Nephron progenitor cell (in vitro differentiated cells): ENCODE data around the gene HSD3B7.

Source experiments
- DNase-seq: peaks from one replicate; pipeline ENCODE4 v3.0.0; 2021
- H3K27ac Mint-ChIP-seq: 2 replicates; pipeline ENCODE4 v1.8.0; 2021; ENCODE audit warnings: mild to moderate bottlenecking, moderate library complexity, mixed read lengths
- H3K27me3 Mint-ChIP-seq: 2 replicates; pipeline ENCODE4 v1.8.0; 2021; ENCODE audit warnings: mild to moderate bottlenecking, low read depth, mixed read lengths; ENCODE audit not compliant: poor library complexity
- H3K36me3 Mint-ChIP-seq: 2 replicates; pipeline ENCODE4 v1.8.0; 2021; ENCODE audit warnings: low read depth, mixed read lengths
- H3K4me1 Mint-ChIP-seq: 2 replicates; pipeline ENCODE4 v1.8.0; 2021; ENCODE audit warnings: mixed read lengths
- H3K4me3 Mint-ChIP-seq: 2 replicates; pipeline ENCODE4 v1.8.0; 2021; ENCODE audit warnings: mild to moderate bottlenecking, moderate library complexity, mixed read lengths
- H3K9me3 Mint-ChIP-seq: 2 replicates; pipeline ENCODE4 v1.8.0; 2021; ENCODE audit warnings: mild to moderate bottlenecking, moderate library complexity, mixed read lengths
- TF ChIP-seq, protein P1 (sequence below): fragments of 200-600 bp; sonication (generic); IDR thresholded peaks from 2 replicates; pipeline ENCODE4 v1.5.0; 2021; ENCODE audit warnings: antibody characterized with exemption

Gene HSD3B7

GRCh38 chr16:30990105-30990504 lies 5.1 kb downstream of the HSD3B7 start:
- no peak overlapping the region for H3K27ac Mint-ChIP-seq
- H3K36me3 Mint-ChIP-seq: no peaks in the 10 kb centered on the region
- TF ChIP-seq, protein P1, sequence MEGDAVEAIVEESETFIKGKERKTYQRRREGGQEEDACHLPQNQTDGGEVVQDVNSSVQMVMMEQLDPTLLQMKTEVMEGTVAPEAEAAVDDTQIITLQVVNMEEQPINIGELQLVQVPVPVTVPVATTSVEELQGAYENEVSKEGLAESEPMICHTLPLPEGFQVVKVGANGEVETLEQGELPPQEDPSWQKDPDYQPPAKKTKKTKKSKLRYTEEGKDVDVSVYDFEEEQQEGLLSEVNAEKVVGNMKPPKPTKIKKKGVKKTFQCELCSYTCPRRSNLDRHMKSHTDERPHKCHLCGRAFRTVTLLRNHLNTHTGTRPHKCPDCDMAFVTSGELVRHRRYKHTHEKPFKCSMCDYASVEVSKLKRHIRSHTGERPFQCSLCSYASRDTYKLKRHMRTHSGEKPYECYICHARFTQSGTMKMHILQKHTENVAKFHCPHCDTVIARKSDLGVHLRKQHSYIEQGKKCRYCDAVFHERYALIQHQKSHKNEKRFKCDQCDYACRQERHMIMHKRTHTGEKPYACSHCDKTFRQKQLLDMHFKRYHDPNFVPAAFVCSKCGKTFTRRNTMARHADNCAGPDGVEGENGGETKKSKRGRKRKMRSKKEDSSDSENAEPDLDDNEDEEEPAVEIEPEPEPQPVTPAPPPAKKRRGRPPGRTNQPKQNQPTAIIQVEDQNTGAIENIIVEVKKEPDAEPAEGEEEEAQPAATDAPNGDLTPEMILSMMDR: no peak
- H3K4me3 Mint-ChIP-seq: no peak overlapping the region
- H3K27me3 Mint-ChIP-seq: peaks cover 11% of the 10 kb centered on the region
- DNase-seq: no peak
- peaks cover 12% of the 10 kb centered on the region for H3K4me1 Mint-ChIP-seq
- H3K9me3 Mint-ChIP-seq: no peaks in the 10 kb centered on the region

DNA sequence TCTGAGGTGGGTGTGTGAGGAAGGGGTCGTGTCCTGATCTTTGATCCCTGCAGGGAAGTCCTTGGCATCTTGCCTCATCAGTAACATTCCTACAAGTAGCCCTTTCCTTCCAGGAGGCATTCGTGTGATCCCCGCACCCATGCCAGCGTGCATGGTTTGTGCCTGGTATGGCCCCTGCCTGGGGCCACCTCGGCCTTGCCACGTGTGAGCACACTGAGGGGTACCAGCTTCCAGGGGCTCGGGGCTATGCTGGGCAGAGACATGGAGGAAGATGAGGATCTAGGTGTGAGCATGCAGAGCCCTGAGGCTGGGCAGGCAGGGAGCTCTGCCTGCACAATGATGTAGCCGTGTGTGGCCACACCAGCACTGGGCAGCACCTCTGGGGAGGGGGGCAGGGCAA lies 6.0 kb downstream of the HSD3B7 start:
- peaks cover 19% of the 10 kb centered on the region for H3K27me3 Mint-ChIP-seq
- H3K9me3 Mint-ChIP-seq: no peaks in the 10 kb centered on the region
- H3K36me3 Mint-ChIP-seq: no peaks in the 10 kb centered on the region
- peak overlapping the region; percentile 66 for H3K27ac Mint-ChIP-seq
- TF ChIP-seq, protein P1: no peak
- H3K4me3 Mint-ChIP-seq: no peak overlapping the region
- H3K4me1 Mint-ChIP-seq: peaks cover 8% of the 10 kb centered on the region
- DNase-seq: no peak

- peaks cover 32% of the 10 kb centered on the region for H3K27me3 Mint-ChIP-seq
- no peaks in the 10 kb centered on the region for H3K36me3 Mint-ChIP-seq
- no peak overlapping the region for H3K27ac Mint-ChIP-seq
- no peak overlapping the region for H3K4me3 Mint-ChIP-seq
- peaks cover 16% of the 10 kb centered on the region for H3K4me1 Mint-ChIP-seq
- DNase-seq: no peak
- H3K9me3 Mint-ChIP-seq: no peaks in the 10 kb centered on the region
- TF ChIP-seq, protein P1: no peak
Observed at GRCh38 chr16:30992276-30992780, 7.3 kb downstream of the HSD3B7 start.

DNA sequence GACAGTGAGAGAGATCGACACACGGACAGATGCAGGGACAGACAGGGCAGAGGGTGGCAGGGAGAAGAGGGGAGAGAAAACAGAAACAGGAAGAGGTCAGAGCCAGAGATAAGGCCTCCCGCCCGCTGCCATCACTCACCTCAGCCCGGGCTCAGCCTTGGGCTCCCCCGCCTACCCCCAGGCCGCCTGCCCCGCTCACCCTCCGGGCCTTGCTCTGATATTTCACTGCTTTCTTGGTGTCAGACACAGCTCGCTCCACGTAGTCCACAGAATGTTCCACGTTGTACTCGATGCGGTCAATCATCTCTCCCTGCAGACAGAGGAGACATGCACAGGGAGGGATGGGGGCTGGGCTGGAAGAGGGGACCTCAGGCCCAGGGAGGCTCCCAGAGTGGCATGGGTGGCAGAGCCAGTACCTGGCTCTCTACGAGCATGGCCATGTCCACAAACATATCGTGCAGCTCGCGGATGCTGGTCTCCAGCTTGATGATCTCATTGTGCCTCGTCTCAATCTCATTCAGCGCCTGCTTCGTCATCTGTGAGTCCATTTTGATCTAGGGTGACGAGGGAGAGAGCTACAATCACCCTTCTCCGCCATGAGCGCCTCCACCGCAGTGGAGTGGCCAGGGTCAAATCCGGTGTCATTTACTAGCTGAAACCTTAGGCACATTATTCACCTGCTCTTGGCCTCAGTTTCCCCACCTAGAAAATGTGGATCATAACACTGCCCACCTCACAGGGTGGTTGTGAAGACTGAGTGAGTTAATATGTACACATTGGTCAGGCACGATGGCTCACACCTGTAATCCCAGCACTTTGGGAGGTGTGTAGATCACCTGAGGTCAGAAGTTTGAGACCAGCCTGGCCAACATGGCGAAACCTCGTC lies 8.2 kb downstream of the HSD3B7 start:
- H3K4me3 Mint-ChIP-seq: no peak overlapping the region
- peaks cover 40% of the 10 kb centered on the region for H3K27me3 Mint-ChIP-seq
- H3K36me3 Mint-ChIP-seq: no peaks in the 10 kb centered on the region
- DNase-seq: no peak
- H3K4me1 Mint-ChIP-seq: peaks cover 25% of the 10 kb centered on the region
- H3K27ac Mint-ChIP-seq: peak overlapping the region; percentile 72
- H3K9me3 Mint-ChIP-seq: no peaks in the 10 kb centered on the region
- TF ChIP-seq, protein P1: no peak

DNA sequence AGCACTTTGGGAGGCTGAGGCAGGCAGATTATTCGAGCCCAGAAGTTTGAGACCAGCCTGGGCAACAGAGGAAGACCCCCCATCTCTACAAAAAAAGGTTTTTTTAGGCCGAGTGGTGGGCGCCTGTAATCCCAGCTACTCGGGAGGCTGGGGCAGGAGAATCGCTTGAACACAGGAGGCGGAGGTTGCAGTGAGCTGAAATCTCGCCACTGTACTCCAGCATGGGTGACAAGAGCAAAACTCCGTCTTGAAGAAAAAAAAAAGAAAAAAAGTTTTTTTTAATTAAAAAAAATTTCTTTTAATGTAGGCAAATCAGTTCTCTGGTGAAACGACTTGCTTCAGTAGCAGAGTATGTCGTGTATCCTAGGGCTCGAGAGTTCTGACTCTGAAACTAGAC lies 10.9 kb downstream of the HSD3B7 start:
- Mint-ChIP-seq H3K36me3 (no peaks in the 10 kb centered on the region), H3K4me3 (peak overlapping the region; percentile 61), H3K9me3 (no peaks in the 10 kb centered on the region), H3K27me3 (peaks cover 47% of the 10 kb centered on the region), H3K4me1 (peaks cover 29% of the 10 kb centered on the region), H3K27ac (no peak overlapping the region)
- DNase-seq: no peak
- TF ChIP-seq, protein P1: no peak
